Prostate gland (tissue), 2 donors: Measurements from ENCODE around the gene ATF7IP.

Experiments used
- POLR2A ChIP-seq: fragments of 450-650 bp; IDR thresholded peaks from one replicate; pipeline ENCODE4 v1.6.1; 2016; ENCODE audit warnings: antibody characterized with exemption, mild to moderate bottlenecking
- TF ChIP-seq, protein P1 (sequence below), 4 experiments: fragments of 200-600 bp in 2 of 4; fragments of 450-650 bp in 2 of 4; sonication (generic) in 2 of 4; IDR thresholded peaks; 1 replicate in 3 of 4; 2 replicates in 1 of 4; pipeline ENCODE4 v1.5.1; 2016 to 2019; ENCODE audit warnings: antibody characterized with exemption in 4 of 4, mild to moderate bottlenecking in 2 of 4, moderate library complexity in 2 of 4

DNA sequence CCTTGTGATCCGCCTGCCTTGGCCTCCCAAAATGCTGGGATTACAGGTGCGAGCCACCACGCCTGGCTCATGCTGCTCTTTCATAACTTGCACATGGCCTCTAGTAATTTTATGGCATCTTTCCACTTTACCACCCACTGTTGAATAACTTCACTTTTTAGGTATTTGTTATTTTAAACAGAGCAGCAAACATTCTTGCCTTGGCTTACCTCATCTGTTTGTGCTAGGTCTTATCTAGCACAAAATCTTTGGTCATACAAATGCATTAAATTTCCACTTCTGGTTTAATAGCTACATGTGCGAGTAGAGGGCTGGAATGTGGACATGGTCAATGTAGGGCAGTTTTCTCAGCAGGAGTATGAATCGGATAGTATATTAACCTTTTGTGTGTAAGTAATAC is 38.8 kb upstream of the ATF7IP start:
- TF ChIP-seq POLR2A = no peak
- TF ChIP-seq, protein P1, sequence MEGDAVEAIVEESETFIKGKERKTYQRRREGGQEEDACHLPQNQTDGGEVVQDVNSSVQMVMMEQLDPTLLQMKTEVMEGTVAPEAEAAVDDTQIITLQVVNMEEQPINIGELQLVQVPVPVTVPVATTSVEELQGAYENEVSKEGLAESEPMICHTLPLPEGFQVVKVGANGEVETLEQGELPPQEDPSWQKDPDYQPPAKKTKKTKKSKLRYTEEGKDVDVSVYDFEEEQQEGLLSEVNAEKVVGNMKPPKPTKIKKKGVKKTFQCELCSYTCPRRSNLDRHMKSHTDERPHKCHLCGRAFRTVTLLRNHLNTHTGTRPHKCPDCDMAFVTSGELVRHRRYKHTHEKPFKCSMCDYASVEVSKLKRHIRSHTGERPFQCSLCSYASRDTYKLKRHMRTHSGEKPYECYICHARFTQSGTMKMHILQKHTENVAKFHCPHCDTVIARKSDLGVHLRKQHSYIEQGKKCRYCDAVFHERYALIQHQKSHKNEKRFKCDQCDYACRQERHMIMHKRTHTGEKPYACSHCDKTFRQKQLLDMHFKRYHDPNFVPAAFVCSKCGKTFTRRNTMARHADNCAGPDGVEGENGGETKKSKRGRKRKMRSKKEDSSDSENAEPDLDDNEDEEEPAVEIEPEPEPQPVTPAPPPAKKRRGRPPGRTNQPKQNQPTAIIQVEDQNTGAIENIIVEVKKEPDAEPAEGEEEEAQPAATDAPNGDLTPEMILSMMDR (IDR thresholded peaks at IDR 0.05) = no peak
